DMS 273 (cell line): ENCODE measurements around the gene RNU5B-1.

Experiments used
- DNase-seq: peaks from one replicate; lab custom pipeline; 2025; ENCODE audit not compliant: unreplicated experiment; lab: John Stamatoyannopoulos, UW

Gene RNU5B-1

GRCh38 chr15:65304381-65305149 lies at the start of gene RNU5B-1:
TSS of gene RNU5B-1 (plus strand) at chr15:65304677.
- DNase-seq, result peak; percentile 99

- peak; percentile 14 for DNase-seq
Observed at GRCh38 chr15:65254758-65255157, 49.7 kb upstream of the RNU5B-1 start.

- DNase-seq, result no peak
Observed at GRCh38 chr15:65255486-65256140, 48.9 kb upstream of the RNU5B-1 start.

- peak; percentile 66 for DNase-seq
Observed at GRCh38 chr15:65258375-65259262, 45.9 kb upstream of the RNU5B-1 start.

GRCh38 chr15:65259367-65259797 lies 45.1 kb upstream of the RNU5B-1 start:
- peak; percentile 18 for DNase-seq

DNA sequence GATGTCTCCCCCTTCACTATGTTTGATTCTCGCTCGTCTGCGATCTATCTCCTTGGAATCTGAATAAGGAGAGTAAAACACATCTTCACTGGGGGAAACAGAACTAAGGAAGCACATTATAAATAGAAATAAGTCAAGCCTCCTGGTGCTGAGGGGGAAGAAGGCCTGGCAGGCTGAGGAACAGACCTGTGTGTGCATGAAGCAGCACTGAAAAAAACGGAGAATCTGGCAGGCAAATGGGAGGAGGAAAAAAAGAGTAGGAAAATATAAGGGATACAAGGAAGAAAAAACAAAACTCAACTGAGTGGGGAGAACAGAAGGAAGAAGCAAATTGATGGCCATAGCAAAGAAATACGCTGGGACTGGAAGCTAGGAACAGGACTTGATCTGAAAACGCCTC lies 43.5 kb upstream of the RNU5B-1 start:
- DNase-seq, result no peak

DNA sequence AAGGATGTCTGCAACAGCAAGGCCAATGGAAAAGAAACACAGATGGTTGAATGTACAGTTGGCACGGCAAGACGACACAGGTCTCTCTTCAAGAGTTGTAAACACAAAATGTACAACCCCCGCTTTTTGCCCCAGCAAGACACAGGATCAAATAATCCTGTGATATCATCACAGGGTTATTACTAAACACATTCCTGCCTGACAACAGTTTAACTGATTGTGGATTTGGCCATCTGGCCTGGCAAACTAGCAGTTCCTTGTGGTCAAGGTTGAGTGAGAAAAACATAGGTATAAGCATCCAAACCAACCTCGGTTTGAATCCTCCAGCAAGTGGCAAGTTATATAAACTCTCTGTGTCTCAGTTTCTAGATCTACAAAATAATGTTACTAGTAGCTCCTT lies 41.2 kb upstream of the RNU5B-1 start:
- peak; percentile 83 for DNase-seq

DNA sequence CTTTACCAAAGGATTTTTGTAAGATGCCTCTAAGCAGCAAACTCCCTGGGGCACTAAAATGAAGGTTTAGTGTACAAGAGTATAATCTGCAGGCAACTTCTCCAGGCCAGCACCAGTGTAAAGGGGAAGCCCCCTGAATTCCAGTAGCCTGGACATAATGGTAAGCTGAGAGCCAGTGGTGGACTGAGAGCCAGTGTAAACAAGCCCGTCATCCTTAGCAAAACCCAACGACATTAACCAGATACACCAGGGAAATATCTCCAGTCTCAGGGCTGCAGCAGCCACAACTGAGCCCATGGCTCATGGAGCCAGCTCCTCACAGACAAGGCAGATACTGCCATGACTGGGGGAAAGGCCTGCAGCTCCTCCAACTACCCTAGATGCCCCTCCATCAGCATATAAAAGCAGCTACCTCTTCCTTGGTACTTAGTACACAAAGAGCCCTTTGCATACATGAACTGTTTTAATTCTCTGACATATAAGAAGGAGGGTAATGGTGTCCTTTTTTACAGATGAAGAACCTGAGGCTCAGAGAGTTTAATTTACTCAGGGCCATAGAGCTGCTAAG lies 39.5 kb upstream of the RNU5B-1 start:
- DNase-seq, result no peak

DNA sequence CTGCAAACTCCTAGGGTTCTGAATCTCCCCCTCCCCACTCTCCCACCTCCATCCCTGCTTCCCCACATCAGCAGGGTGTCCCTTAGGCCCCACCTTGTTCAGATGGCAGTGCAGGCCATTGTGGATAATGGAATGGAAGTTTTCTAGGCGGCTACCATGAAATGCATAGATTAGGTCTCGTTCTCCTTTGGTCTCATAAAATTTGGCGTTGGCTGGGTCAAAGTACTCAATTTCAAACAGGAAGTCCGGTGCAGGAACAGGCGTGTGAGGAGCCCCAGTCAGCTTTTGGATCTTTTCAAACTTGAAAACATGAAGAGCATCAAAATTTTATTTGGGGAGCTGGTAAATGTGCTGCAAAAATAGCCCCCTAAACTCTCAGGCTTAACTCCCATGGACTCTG lies 38.0 kb upstream of the RNU5B-1 start:
- no peak for DNase-seq

DNA sequence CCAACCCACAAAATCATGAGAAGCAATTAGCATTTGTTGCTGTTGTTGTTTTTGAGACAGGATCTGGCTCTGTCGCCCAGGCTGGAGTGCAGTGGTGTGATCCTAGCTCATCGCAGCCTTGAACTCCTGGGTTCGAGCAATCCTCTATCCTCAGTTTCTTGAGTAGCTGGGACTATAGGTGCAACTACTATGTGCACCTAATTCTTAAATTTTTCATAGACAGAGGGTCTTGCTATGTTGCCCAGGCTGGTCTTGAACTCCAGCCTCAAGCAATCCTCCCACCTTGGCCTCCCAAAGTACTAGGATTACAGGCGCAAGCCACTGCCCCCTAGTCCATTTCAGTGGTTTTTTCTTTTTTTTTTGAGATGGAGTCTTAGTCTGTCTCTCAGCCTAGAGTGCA lies 36.1 kb upstream of the RNU5B-1 start:
- no peak for DNase-seq

- DNase-seq, result peak; percentile 81
Observed at GRCh38 chr15:65270811-65271545, 33.5 kb upstream of the RNU5B-1 start.

DNA sequence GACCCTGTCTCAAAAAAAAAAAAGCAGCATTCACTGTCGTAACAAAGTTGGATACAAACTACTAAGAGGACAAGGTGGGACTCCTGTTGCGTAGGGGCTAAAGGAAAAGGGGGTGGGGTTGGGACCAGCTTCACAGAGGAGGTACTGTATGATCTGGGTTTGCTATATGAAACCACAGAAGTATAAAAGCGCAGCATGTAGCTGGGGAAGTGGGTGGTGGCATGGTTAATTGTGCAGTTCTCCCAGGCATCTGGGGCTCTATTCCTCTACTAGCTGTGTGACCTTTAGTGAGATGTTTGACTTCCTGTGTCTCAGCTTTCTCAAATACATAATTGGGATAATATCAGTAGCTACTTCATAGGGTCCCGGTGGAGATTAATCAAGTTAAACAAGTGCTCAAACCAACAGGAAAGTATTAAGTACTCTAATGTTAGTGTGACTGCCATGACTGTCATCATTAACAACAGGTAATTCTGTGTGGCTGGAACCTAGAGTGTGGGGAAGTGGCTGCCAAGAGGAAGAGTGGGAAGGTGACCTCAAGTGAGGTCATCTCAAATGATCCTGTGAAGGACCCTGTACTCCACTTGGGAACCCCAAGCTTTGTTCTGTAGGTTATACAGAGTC lies 29.3 kb upstream of the RNU5B-1 start:
- no peak for DNase-seq

GRCh38 chr15:65275728-65276126 lies 28.8 kb upstream of the RNU5B-1 start:
- no peak for DNase-seq

DNA sequence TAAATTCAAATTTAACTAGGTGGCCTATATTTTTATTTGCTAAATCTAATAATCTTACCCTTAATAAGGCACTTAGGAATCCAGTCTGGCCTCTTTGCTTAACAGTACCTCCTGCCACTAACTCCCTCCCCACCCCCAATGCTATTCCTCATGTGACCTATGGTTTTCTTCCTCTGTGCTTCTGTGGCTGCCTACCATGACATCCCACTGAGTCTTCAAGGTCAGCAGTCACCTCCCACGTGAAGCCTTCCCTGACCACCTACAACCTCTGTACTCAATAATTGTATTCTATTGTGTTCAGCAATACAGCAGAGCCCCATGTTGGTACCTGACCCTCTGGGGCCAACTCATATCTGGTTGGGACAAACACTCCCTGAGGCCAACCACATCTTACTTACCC lies 27.5 kb upstream of the RNU5B-1 start:
- DNase-seq, result no peak

GRCh38 chr15:65278480-65278879 lies 26.0 kb upstream of the RNU5B-1 start:
- no peak for DNase-seq

DNA sequence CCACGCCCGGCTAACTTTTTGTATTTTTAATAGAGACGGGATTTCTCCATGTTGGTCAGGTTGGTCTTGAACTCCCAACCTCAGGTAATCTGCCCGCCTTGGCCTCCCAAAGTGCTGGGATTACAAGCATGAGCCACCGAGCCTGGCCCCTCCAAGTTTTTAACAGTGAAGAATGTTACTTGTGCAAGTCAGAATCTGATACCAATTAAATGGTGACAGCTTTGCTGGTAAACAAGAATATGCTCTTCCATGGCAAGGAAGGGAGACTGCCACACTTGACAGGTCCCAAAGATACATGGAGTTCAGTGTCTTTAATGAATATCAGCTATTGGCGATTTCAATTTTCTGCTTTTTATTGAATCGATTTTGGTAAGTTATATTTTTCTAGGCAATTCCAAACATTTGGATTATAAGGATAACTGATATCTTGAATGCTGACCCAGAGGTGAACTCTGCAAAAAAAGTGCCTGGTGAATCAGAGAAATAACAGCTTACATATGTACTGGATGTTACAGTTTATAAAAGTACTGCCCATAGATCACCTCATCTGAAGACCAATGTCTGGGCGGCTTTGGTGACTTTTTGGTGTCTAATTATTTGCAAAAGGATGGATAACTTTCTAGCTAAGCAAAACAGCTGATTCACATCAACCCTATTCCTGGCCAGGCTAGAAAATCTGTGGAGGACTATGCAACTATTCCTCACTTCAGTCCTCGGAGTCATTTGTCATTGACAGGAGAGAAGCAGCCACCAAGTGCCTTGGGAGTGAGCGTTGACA lies 19.0 kb upstream of the RNU5B-1 start:
- DNase-seq, result no peak

- DNase-seq, result peak; percentile 61
Observed at GRCh38 chr15:65286069-65286703, 18.3 kb upstream of the RNU5B-1 start.

DNA sequence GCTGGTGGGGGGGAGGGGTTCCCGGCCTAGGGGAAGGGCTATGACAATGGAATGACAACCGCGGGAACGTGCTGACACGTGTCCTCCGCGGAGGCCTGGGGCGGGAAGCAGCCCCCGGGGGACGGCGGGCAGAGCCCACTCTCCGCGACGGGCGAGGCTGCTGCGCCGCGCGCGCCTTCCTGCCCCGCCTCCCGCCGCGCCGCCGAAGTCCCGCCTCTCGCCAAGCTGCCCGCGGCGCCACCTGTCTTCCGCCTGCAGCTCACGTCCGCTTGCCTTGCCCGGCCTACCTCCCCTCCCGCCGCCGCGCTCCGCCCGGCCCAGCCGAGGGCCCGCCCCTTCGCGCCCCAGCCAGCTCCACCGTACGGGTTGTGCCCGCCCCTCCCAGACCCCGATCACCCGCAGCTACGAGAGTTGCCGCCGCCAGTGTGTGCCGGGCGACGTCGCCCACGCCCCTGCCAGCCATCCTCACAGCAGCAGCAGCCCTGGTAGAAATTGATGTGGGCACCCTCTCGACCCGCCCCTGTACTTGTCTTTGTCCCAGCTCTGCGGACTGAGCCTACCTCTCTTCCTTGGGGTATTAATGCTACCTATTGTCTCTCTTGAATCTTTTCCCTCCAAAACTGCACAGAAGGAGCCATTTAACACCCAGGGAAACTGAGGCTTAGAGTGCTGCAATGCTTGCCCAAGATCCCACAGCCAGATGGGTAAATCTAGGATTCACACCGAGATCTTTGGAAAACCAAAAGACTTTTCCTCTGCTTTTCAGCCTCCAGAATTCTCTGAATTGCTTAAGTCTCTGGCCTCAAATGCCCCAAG lies 17.6 kb upstream of the RNU5B-1 start, which contains the start of gene PARP16:
Gene PARP16 (minus strand): TSS at position 180 of the 816 bp plus-strand sequence. CDS start 457 bp downstream, outside the sequence.
- DNase-seq, result peak; percentile 94
